RWPE2 (cell line): ENCODE results near the gene SMIM45.
A peak's percentile ranks its signal among the peaks of the same experiment; 100 is the strongest.
"Not testable (repeated sequence)": the region's sequence is repeated elsewhere in the genome, so short reads cannot be mapped to it uniquely, and the experiment has no call there.

Experiments
- ATAC-seq: fragments of 200-7000 bp; cut with Tn5 transposase; 3 replicates; pipeline ENCODE4 v1.9.1; 2021; ENCODE audit warnings: low read depth
- DNase-seq: peaks from one replicate; pipeline ENCODE4 v3.0.0-alpha.2; 2020; ENCODE audit warnings: low spot score
- H3K27ac ChIP-seq: fragments of 450-650 bp; 2 replicates; pipeline ENCODE4 v1.5.1; 2017; ENCODE audit warnings: mild to moderate bottlenecking; ENCODE audit not compliant: poor library complexity, severe bottlenecking
- H3K27me3 ChIP-seq: fragments of 250-450 bp; sonication (Bioruptor Pico); 2 replicates; pipeline ENCODE4 v1.5.1; 2021; ENCODE audit warnings: mild to moderate bottlenecking, moderate library complexity; ENCODE audit not compliant: insufficient read depth, poor library complexity, severe bottlenecking
- H3K36me3 ChIP-seq: fragments of 250-450 bp; sonication (Bioruptor Pico); 2 replicates; pipeline ENCODE4 v1.5.1; 2020; ENCODE audit warnings: low read depth, mild to moderate bottlenecking, moderate library complexity
- H3K4me1 ChIP-seq: fragments of 250-450 bp; sonication (Bioruptor Pico); 2 replicates; pipeline ENCODE4 v1.5.1; 2021; ENCODE audit warnings: mild to moderate bottlenecking, moderate library complexity; ENCODE audit not compliant: insufficient read depth, poor library complexity, severe bottlenecking
- H3K4me3 ChIP-seq: fragments of 250-450 bp; sonication (Bioruptor Pico); 2 replicates; pipeline ENCODE4 v1.5.1; 2021; ENCODE audit warnings: mild to moderate bottlenecking, moderate library complexity; ENCODE audit not compliant: severe bottlenecking
- H3K9me3 ChIP-seq: fragments of 250-450 bp; sonication (Bioruptor Pico); 2 replicates; pipeline ENCODE4 v1.5.1; 2021; ENCODE audit warnings: mild to moderate bottlenecking, moderate library complexity; ENCODE audit not compliant: severe bottlenecking
- CTCF ChIP-seq: fragments of 450-650 bp; IDR thresholded peaks from one replicate; pipeline ENCODE4 v1.5.1; 2017; ENCODE audit warnings: mild to moderate bottlenecking, moderate library complexity; ENCODE audit not compliant: poor library complexity, severe bottlenecking

Gene SMIM45

DNA sequence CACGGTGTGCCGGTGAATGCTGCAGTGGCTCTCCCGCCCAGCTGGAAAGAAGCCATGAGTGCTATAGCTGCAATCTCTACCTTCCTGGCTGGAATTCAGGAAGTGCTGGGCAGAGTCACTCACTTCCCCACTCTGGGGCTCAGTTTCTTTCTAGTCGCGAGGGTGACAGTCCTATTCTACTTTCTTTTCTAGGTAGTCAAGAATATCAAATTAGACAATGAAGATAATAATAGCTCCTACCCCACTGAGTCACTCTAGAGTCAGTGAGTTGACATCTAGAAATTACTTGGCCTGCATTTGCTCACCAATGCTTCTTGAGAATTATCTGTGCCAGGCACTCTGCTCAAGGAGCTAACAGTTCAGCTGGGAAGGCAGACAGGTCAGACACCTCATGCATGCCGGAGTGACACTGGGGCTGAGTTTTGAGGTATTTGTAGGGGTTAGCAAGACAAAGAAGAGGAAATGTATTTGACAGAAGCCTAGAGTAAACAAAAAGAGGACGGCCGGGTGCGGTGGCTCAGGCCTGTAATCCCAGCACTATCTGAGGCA is 8.2 kb upstream of the SMIM45 start:
- no peak for DNase-seq
- peak overlapping the region; percentile 17 for H3K27ac ChIP-seq
- peaks cover 12% of the 10 kb centered on the region for H3K4me1 ChIP-seq
- no peaks in the 10 kb centered on the region for H3K9me3 ChIP-seq
- no peak for TF ChIP-seq CTCF
- no peak overlapping the region for H3K4me3 ChIP-seq
- peaks cover 63% of the 10 kb centered on the region for H3K36me3 ChIP-seq
- ATAC-seq: no peak
- no peaks in the 10 kb centered on the region for H3K27me3 ChIP-seq

DNA sequence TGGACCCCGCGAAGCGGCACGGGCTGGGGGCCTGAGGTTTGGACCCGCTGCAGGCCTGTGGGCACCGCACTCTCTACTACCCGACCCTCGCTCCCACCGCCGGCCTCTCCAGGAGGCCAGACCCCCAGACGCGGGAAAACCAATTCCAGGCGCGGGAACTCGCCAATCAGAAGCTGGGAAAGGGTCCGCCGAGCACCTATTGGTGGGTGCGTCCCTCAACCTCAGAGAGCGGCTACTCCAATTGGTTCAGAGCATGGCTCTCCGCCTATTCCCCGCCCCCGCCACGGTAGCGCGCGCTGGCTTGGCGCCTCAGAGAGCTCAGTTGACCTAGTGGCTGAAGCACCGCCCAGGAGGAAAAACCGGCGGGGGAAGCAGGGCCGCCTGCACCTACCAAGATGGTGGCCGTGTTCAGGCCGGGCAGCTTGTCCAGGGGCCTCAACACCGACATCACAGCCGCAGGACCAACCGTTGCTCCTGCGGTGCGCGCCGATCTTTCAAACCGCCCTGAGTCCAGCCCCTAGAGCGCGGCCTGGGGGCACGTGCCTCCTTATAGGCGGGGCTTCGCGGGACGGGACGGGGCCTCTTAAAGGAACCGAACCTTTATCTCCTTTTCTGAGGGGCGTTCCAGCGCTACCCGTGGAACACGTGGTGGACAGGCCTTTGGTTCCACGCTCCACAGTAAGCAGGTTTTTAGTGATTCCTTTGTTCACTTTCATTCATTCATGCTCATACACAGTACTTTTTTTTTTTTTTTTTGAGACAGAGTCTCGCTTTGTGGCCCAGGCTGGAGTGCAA is 5.1 kb upstream of the SMIM45 start, which contains the start of gene CENPM:
CENPM (minus strand) TSS at position 524 of the 795 bp plus-strand sequence; CDS start at position 448, 76 bp downstream.
- DNase-seq (peak; percentile 96), ATAC-seq (peak; percentile 96)
- Histone ChIP-seq H3K27ac (peak within 1 kb of the TSS; percentile 45), H3K9me3 (no peaks in the 10 kb centered on the region), H3K4me3 (peak within 1 kb of the TSS; percentile 49), H3K36me3 (peaks cover 36% of the 10 kb centered on the region), H3K4me1 (peaks cover 4% of the 10 kb centered on the region), H3K27me3 (no peaks in the 10 kb centered on the region)
- no peak for TF ChIP-seq CTCF

GRCh38 chr22:41947424-41948080 is 4.4 kb upstream of the SMIM45 start:
- no peaks in the 10 kb centered on the region for H3K27me3 ChIP-seq
- TF ChIP-seq CTCF: no peak
- DNase-seq (no peak), ATAC-seq (no peak)
- H3K9me3 ChIP-seq: no peaks in the 10 kb centered on the region
- peaks cover 4% of the 10 kb centered on the region for H3K4me1 ChIP-seq
- peak overlapping the region; percentile 49 for H3K4me3 ChIP-seq
- peak overlapping the region; percentile 45 for H3K27ac ChIP-seq
- peaks cover 30% of the 10 kb centered on the region for H3K36me3 ChIP-seq

GRCh38 chr22:41948142-41948541 is 3.8 kb upstream of the SMIM45 start:
- H3K27ac ChIP-seq: no peak overlapping the region

DNA sequence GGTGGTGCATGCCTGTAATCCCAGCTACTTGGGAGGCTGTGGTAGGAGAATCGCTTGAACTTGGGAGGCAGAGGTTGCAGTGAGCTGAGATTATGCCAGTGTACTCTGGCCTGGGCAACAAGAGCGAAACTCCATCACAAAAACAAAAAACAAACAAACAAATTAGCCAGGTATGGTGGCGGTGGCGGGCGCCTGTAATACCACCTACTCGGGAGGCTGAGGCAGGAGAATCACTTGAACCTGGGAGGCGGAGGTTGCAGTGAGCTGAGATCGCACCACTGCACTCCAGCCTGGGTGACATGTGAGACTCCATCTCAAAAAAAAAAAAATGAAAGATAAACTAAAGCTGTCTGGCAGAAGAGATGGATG is 3.0 kb upstream of the SMIM45 start:
- not testable (repeated sequence) for H3K4me3 ChIP-seq, H3K27ac ChIP-seq, H3K9me3 ChIP-seq, ATAC-seq, H3K4me1 ChIP-seq, H3K27me3 ChIP-seq, DNase-seq
- H3K36me3 ChIP-seq: peaks cover 17% of the 10 kb centered on the region

More at GRCh38 chr22:41948142-41948541, 3.8 kb upstream of the SMIM45 start:
- TF ChIP-seq CTCF: no peak
- DNase-seq: no peak
- Histone ChIP-seq H3K27me3 (no peaks in the 10 kb centered on the region), H3K36me3 (peaks cover 24% of the 10 kb centered on the region), H3K9me3 (no peaks in the 10 kb centered on the region), H3K4me1 (peaks cover 4% of the 10 kb centered on the region), H3K4me3 (no peak overlapping the region)
- no peak for ATAC-seq
